Measurements from ENCODE around the gene ATP6V0B. TPM values are rescaled to one million over a fixed set of nuclear protein-coding genes. Genes with fewer than 3 reads are reported as not detected.

The ATP6V0B gene
- total RNA-seq, 1 donor from 2014 or later, result 39.2 TPM

GRCh38 chr1:44000122-44000665 is 25.4 kb downstream of the ATP6V0B start:
- no peak overlapping the region for H3K4me2 ChIP-seq

GRCh38 chr1:44002165-44002564 is 27.4 kb downstream of the ATP6V0B start:
- Histone ChIP-seq H3K4me2 (no peak overlapping the region), H3K9me3 (ENCODE audit: low read depth) (no peaks in the 10 kb centered on the region), H4K20me1 (ENCODE audit: low read depth) (peaks cover under 1% of the 10 kb centered on the region), H3K79me2 (ENCODE audit: low read depth) (no peaks in the 10 kb centered on the region), H3F3A (ENCODE audit: low read depth) (peaks cover 4% of the 10 kb centered on the region), H3K27ac (no peak overlapping the region), H3K27me3 (no peaks in the 10 kb centered on the region), H3K36me3 (no peaks in the 10 kb centered on the region), H3K4me1 (no peaks in the 10 kb centered on the region), H2AFZ (replicated peaks) (no peak overlapping the region), H3K4me3 (no peak overlapping the region), H3K9ac (no peak overlapping the region)
- no peak for DNase-seq (ENCODE audit: low spot score)
- H3K36me3 Mint-ChIP-seq, result peaks cover 3% of the 10 kb centered on the region
- H3K9me3 Mint-ChIP-seq, result no peaks in the 10 kb centered on the region
- no peak for TF ChIP-seq EZH2phosphoT487 (IDR thresholded peaks at IDR 0.05)
- TF ChIP-seq, protein P1, sequence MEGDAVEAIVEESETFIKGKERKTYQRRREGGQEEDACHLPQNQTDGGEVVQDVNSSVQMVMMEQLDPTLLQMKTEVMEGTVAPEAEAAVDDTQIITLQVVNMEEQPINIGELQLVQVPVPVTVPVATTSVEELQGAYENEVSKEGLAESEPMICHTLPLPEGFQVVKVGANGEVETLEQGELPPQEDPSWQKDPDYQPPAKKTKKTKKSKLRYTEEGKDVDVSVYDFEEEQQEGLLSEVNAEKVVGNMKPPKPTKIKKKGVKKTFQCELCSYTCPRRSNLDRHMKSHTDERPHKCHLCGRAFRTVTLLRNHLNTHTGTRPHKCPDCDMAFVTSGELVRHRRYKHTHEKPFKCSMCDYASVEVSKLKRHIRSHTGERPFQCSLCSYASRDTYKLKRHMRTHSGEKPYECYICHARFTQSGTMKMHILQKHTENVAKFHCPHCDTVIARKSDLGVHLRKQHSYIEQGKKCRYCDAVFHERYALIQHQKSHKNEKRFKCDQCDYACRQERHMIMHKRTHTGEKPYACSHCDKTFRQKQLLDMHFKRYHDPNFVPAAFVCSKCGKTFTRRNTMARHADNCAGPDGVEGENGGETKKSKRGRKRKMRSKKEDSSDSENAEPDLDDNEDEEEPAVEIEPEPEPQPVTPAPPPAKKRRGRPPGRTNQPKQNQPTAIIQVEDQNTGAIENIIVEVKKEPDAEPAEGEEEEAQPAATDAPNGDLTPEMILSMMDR (IDR thresholded peaks at IDR 0.05), result no peak
- no peak for TF ChIP-seq EZH2 (IDR thresholded peaks at IDR 0.05)
- H3K27me3 Mint-ChIP-seq (ENCODE audit: insufficient read depth, low read depth), result peaks cover 2% of the 10 kb centered on the region
- no peak overlapping the region for H3K27ac Mint-ChIP-seq
- no peak overlapping the region for H3K4me3 Mint-ChIP-seq
- H3K4me1 Mint-ChIP-seq, result peaks cover 31% of the 10 kb centered on the region

More at GRCh38 chr1:44000122-44000665, 25.4 kb downstream of the ATP6V0B start:
- Mint-ChIP-seq H3K27ac (no peak overlapping the region), H3K36me3 (peaks cover 3% of the 10 kb centered on the region), H3K4me3 (no peak overlapping the region), H3K27me3 (ENCODE audit: insufficient read depth, low read depth) (peaks cover 2% of the 10 kb centered on the region), H3K4me1 (peaks cover 39% of the 10 kb centered on the region), H3K9me3 (no peaks in the 10 kb centered on the region)
- Histone ChIP-seq H3K27me3 (no peaks in the 10 kb centered on the region), H3F3A (ENCODE audit: low read depth) (peaks cover 8% of the 10 kb centered on the region), H3K27ac (no peak overlapping the region), H4K20me1 (ENCODE audit: low read depth) (peaks cover 19% of the 10 kb centered on the region), H3K79me2 (ENCODE audit: low read depth) (no peaks in the 10 kb centered on the region), H3K4me1 (peaks cover 10% of the 10 kb centered on the region), H3K36me3 (no peaks in the 10 kb centered on the region), H3K4me3 (no peak overlapping the region), H3K9ac (no peak overlapping the region), H3K9me3 (ENCODE audit: low read depth) (no peaks in the 10 kb centered on the region), H2AFZ (replicated peaks) (no peak overlapping the region)
- no peak for DNase-seq (ENCODE audit: low spot score)
- TF ChIP-seq, protein P1 (IDR thresholded peaks at IDR 0.05), result no peak
- no peak for TF ChIP-seq EZH2 (IDR thresholded peaks at IDR 0.05)
- no peak for TF ChIP-seq EZH2phosphoT487 (IDR thresholded peaks at IDR 0.05)

DNA sequence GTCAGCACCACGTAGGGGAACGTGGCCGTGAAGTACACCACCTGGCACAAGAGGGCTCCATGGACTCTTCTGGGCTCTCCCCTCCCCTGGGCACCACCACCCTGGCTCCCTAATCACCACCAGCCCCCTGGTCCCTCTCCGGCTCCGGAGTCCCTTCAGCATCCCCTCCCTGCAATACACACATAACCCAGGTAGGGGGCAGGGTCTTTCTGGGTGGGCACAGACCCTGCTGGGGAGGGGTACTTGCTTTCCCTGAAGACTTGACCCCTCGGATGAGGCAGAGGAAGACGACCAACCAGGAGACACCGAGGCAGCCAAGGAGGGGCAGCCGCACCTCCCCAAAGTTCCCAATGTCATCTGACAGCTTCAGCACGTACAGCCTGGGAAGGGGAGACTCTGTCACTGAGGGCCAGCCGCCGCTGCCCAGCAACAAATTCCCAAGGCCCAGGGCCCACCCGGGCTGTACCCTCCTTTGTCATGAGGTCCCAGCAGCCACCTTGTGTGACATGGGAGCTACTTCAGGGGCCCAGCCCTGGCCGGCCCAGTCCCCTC is 27.9 kb downstream of the ATP6V0B start:
- H3K4me2 ChIP-seq, result no peak overlapping the region
- no peak for TF ChIP-seq EZH2 (IDR thresholded peaks at IDR 0.05)
- TF ChIP-seq, protein P1 (IDR thresholded peaks at IDR 0.05), result peak; percentile 45
- no peaks in the 10 kb centered on the region for H3K9me3 Mint-ChIP-seq
- H3K9ac ChIP-seq, result no peak overlapping the region
- H3K4me3 ChIP-seq, result no peak overlapping the region
- no peaks in the 10 kb centered on the region for H3K4me1 ChIP-seq
- peaks cover 4% of the 10 kb centered on the region for H3F3A ChIP-seq (ENCODE audit: low read depth)
- DNase-seq (ENCODE audit: low spot score), result no peak
- H4K20me1 ChIP-seq (ENCODE audit: low read depth), result no peaks in the 10 kb centered on the region
- H3K27me3 ChIP-seq, result no peaks in the 10 kb centered on the region
- H3K27ac Mint-ChIP-seq, result no peak overlapping the region
- no peaks in the 10 kb centered on the region for H3K79me2 ChIP-seq (ENCODE audit: low read depth)
- peaks cover 26% of the 10 kb centered on the region for H3K4me1 Mint-ChIP-seq
- H3K4me3 Mint-ChIP-seq, result no peak overlapping the region
- no peak overlapping the region for H2AFZ ChIP-seq (replicated peaks)
- peaks cover 3% of the 10 kb centered on the region for H3K36me3 Mint-ChIP-seq
- peaks cover 2% of the 10 kb centered on the region for H3K27me3 Mint-ChIP-seq (ENCODE audit: insufficient read depth, low read depth)
- H3K9me3 ChIP-seq (ENCODE audit: low read depth), result no peaks in the 10 kb centered on the region
- no peak overlapping the region for H3K27ac ChIP-seq
- no peaks in the 10 kb centered on the region for H3K36me3 ChIP-seq

All from neural progenitor cell (in vitro differentiated cells).